ENCODE results near the gene TRIM47.

TRIM47 gene

GRCh38 chr17:75843577-75844529 is 34.5 kb downstream of the TRIM47 start, which contains the start of gene UNC13D:
UNC13D (minus strand) TSS chr17:75844404; CDS start chr17:75844337, 67 bp downstream.
- no peak for TF ChIP-seq CTCF (IDR thresholded peaks at IDR 0.05)

- no peak for TF ChIP-seq CTCF (IDR thresholded peaks at IDR 0.05)
Measured at GRCh38 chr17:75842963-75843576, 35.3 kb downstream of the TRIM47 start.

- TF ChIP-seq CTCF (IDR thresholded peaks at IDR 0.05): no peak
Measured at GRCh38 chr17:75842411-75842810, 36.0 kb downstream of the TRIM47 start.

- no peak for TF ChIP-seq CTCF (IDR thresholded peaks at IDR 0.05)
Measured at GRCh38 chr17:75840799-75841164, 37.6 kb downstream of the TRIM47 start.

GRCh38 chr17:75839942-75840798 is 38.2 kb downstream of the TRIM47 start:
- TF ChIP-seq CTCF (IDR thresholded peaks at IDR 0.05): no peak

GRCh38 chr17:75838410-75838809 is 40.0 kb downstream of the TRIM47 start:
- TF ChIP-seq CTCF (IDR thresholded peaks at IDR 0.05): no peak

- no peak for TF ChIP-seq CTCF (IDR thresholded peaks at IDR 0.05)
Measured at GRCh38 chr17:75837899-75838298, 40.5 kb downstream of the TRIM47 start.

All from LNCAP (cell line).